Smooth muscle cell (in vitro differentiated cells): ENCODE data around the gene PGAP1. TPM values are rescaled to one million over a fixed set of nuclear protein-coding genes. Genes with fewer than 3 reads are reported as not detected.

Experiments
- DNase-seq: peaks from one replicate; lab custom pipeline; 2025; ENCODE audit not compliant: unreplicated experiment; lab: John Stamatoyannopoulos, UW
- H2AFZ ChIP-seq: fragments of 200-600 bp; sonication (generic); 2 replicates; pipeline ENCODE4 v1.6.0; 2016; ENCODE audit warnings: antibody characterized with exemption, low read depth, mild to moderate bottlenecking
- H3F3A ChIP-seq: fragments of 200-600 bp; sonication (generic); 2 replicates; pipeline ENCODE4 v1.6.0; 2017; ENCODE audit warnings: antibody characterized with exemption, low read depth
- H3K27ac ChIP-seq: fragments of 200-600 bp; sonication (generic); 2 replicates; pipeline ENCODE4 v1.5.1; 2016; ENCODE audit warnings: low read depth, mild to moderate bottlenecking
- H3K27me3 ChIP-seq: fragments of 200-600 bp; sonication (generic); 2 replicates; pipeline ENCODE4 v1.6.1; 2016; ENCODE audit warnings: low read depth, mild to moderate bottlenecking
- H3K36me3 ChIP-seq: fragments of 200-600 bp; sonication (generic); 2 replicates; pipeline ENCODE4 v1.5.1; 2016; ENCODE audit warnings: low read depth
- H3K4me1 ChIP-seq: fragments of 200-600 bp; sonication (generic); 2 replicates; pipeline ENCODE4 v1.5.1; 2016; ENCODE audit warnings: low read depth
- H3K4me2 ChIP-seq: fragments of 200-600 bp; sonication (generic); 2 replicates; pipeline ENCODE4 v1.6.0; 2016; ENCODE audit warnings: mild to moderate bottlenecking
- H3K4me3 ChIP-seq: fragments of 200-600 bp; sonication (generic); 2 replicates; pipeline ENCODE4 v1.5.1; 2016; ENCODE audit warnings: mild to moderate bottlenecking
- H3K79me2 ChIP-seq: fragments of 200-600 bp; sonication (generic); 2 replicates; pipeline ENCODE4 v1.6.0; 2016; ENCODE audit warnings: low read depth, mild to moderate bottlenecking
- H3K9ac ChIP-seq: fragments of 200-600 bp; sonication (generic); 2 replicates; pipeline ENCODE4 v1.6.0; 2016; ENCODE audit warnings: low read depth
- H3K9me3 ChIP-seq: fragments of 200-600 bp; sonication (generic); replicated peaks from 2 replicates; pipeline ENCODE4 v1.5.1; 2016; ENCODE audit warnings: low read depth
- H4K20me1 ChIP-seq: fragments of 200-600 bp; sonication (generic); 2 replicates; pipeline ENCODE4 v1.6.0; 2016; ENCODE audit warnings: low read depth
- CTCF ChIP-seq: fragments of 200-600 bp; sonication (generic); IDR thresholded peaks from 2 replicates; pipeline ENCODE4 v1.5.1; 2017; ENCODE audit warnings: borderline replicate concordance, mild to moderate bottlenecking, antibody characterized with exemption; ENCODE audit not compliant: insufficient read depth, poor library complexity, severe bottlenecking
- WGBS: methylation state at CpG from one replicate; pipeline ENCODE4 v1.1.7; 2016; ENCODE audit warnings: low lambda C conversion rate; 5-methylcytosine and 5-hydroxymethylcytosine counted together
- polyA plus RNA-seq: library from polyadenylated mRNA; unstranded; fragments of >200 nt; fragmentation: Nextera tagmentation; extraction: Ambion mirVana; gene quantifications from 2 replicates; pipeline ENCODE4 v1.2.1, GENCODE V29; 2016
- total RNA-seq: library from RNA; depleted of rRNA; stranded (reverse); fragments of >200 nt; gene quantifications from 2 replicates; pipeline ENCODE4 v1.2.3, GENCODE V29; 2014

PGAP1 gene
- total and polyA plus RNA-seq, 2 experiments from 2014 or later = 1.8 to 30.5 TPM

DNA sequence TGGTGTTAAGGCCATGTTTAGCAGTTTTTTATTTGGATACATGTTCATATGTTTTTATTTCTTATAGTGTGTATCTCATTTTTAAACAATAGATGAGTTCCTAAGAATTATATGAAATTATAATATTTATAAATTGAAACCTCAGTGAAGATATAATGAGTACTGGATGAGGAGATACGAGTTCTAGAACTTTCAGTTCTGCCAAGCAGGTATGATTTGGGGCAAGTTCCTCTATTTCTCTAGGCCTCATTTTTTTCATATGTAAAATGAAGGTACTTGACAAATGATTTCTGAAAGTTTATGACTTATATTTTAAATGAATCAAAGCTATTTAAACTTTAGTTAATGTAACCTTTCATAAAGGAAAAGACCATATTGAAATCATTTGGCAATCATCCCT lies 8.2 kb upstream of the PGAP1 start:
- Histone ChIP-seq H3F3A (no peaks in the 10 kb centered on the region), H3K4me2 (no peak overlapping the region), H4K20me1 (no peaks in the 10 kb centered on the region), H3K36me3 (no peaks in the 10 kb centered on the region), H3K27ac (no peak overlapping the region), H3K79me2 (no peaks in the 10 kb centered on the region), H3K4me1 (peaks cover 4% of the 10 kb centered on the region), H2AFZ (no peak overlapping the region), H3K9ac (no peak overlapping the region), H3K4me3 (no peak overlapping the region), H3K27me3 (no peaks in the 10 kb centered on the region), H3K9me3 (no peaks in the 10 kb centered on the region)
- no peak for DNase-seq
- 91% methylated on average over 1 of the region's 1 CpG for WGBS
- no peak for TF ChIP-seq CTCF

GRCh38 chr2:196931555-196931954 lies 5.0 kb upstream of the PGAP1 start:
- H2AFZ ChIP-seq = no peak overlapping the region
- H3K36me3 ChIP-seq = no peaks in the 10 kb centered on the region
- H3K4me2 ChIP-seq = no peak overlapping the region
- no peak overlapping the region for H3K27ac ChIP-seq
- H3K9ac ChIP-seq = no peak overlapping the region
- H4K20me1 ChIP-seq = no peaks in the 10 kb centered on the region
- DNase-seq = no peak
- peaks cover 14% of the 10 kb centered on the region for H3K4me1 ChIP-seq
- no peaks in the 10 kb centered on the region for H3K79me2 ChIP-seq
- H3K4me3 ChIP-seq = no peak overlapping the region
- H3F3A ChIP-seq = peaks cover 5% of the 10 kb centered on the region
- WGBS = 80% methylated on average over 2 of the region's 2 CpGs
- H3K9me3 ChIP-seq = no peaks in the 10 kb centered on the region
- no peaks in the 10 kb centered on the region for H3K27me3 ChIP-seq
- TF ChIP-seq CTCF = no peak

DNA sequence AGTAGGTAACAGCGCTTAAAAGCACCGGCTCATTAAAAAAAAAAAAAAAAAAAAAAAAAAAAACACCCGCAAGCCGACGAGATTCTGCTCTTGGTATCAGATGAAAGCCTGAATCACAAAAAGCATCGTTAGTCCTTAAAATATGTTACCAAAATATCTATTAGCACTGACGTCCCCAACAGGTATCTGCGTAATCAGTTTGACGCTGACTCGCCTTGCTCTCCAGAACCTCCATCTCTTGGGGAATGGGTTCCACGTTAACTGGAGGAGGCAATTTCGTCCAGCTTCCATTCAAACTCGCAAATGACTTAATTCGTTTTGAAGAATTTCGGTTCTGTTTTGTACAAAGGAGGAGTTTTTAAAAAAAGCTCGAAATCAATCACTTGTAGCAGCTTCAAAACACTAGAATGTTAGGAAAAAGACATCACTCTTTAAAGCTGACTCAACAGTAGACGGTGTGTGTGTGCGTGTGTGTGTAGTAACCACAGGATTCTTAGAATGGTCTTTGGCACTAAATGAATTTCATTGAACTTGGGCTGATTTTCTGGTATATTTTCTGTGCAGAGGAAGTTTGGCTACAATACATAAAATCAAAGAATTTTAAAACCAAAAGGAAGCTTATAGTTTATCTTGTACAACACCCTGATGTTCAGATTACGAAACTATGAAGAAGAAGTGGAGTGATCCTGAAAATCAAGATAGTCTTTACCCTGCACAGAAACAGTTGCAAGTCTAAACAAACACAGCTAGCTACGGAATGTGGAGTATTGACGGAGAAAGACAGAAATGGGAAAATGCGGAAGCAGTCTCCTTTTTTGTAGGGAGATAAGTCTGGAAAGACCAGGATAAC lies 1.1 kb upstream of the PGAP1 start:
- peak overlapping the region; percentile 78 for H3K4me3 ChIP-seq
- 9% methylated on average over 21 of the region's 22 CpGs for WGBS
- peak overlapping the region; percentile 93 for H2AFZ ChIP-seq
- no peak for DNase-seq
- peak overlapping the region; percentile 83 for H3K9ac ChIP-seq
- H3K36me3 ChIP-seq = no peaks in the 10 kb centered on the region
- peak overlapping the region; percentile 94 for H3K4me2 ChIP-seq
- H4K20me1 ChIP-seq = peaks cover 21% of the 10 kb centered on the region
- no peak for TF ChIP-seq CTCF
- peak overlapping the region; percentile 80 for H3K27ac ChIP-seq
- H3K27me3 ChIP-seq = no peaks in the 10 kb centered on the region
- H3K9me3 ChIP-seq = no peaks in the 10 kb centered on the region
- peaks cover 38% of the 10 kb centered on the region for H3K79me2 ChIP-seq
- peaks cover 5% of the 10 kb centered on the region for H3F3A ChIP-seq
- H3K4me1 ChIP-seq = peaks cover 32% of the 10 kb centered on the region
